ENCODE results near the gene NAALADL1. TPM values are rescaled to one million over a fixed set of nuclear protein-coding genes. Genes with fewer than 3 reads are reported as not detected.

NAALADL1 gene
- total RNA-seq, 1 donor from 2014 or later, result 27.9 TPM

DNA sequence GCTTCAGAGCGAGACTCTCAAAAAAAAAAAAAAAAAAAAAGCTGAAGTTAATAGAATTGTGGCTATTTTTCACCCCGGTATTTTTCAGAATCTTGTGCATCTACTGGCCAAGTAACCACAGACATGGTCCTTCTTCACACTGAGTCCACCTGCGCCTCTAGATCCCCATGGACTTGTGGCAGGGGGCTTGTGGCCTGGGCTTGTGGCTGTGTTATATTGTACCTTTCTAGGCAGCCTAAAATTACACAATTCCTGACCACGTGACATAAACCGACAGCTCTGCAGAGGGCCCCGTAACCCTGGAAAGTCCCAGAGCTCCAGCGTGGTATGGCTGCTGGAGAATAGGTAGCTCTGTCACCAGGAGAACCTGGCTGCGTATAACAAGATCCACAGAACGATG lies 10.9 kb upstream of the NAALADL1 start:
- TF ChIP-seq, protein P1, sequence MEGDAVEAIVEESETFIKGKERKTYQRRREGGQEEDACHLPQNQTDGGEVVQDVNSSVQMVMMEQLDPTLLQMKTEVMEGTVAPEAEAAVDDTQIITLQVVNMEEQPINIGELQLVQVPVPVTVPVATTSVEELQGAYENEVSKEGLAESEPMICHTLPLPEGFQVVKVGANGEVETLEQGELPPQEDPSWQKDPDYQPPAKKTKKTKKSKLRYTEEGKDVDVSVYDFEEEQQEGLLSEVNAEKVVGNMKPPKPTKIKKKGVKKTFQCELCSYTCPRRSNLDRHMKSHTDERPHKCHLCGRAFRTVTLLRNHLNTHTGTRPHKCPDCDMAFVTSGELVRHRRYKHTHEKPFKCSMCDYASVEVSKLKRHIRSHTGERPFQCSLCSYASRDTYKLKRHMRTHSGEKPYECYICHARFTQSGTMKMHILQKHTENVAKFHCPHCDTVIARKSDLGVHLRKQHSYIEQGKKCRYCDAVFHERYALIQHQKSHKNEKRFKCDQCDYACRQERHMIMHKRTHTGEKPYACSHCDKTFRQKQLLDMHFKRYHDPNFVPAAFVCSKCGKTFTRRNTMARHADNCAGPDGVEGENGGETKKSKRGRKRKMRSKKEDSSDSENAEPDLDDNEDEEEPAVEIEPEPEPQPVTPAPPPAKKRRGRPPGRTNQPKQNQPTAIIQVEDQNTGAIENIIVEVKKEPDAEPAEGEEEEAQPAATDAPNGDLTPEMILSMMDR (conservative IDR thresholded peaks at IDR 0.05; ENCODE audit: low read depth, low read length), result no peak
- no peak overlapping the region for H3K4me3 ChIP-seq (ENCODE audit: low read depth, low read length)
- DNase-seq (ENCODE audit: low read depth), result peak; percentile 26

DNA sequence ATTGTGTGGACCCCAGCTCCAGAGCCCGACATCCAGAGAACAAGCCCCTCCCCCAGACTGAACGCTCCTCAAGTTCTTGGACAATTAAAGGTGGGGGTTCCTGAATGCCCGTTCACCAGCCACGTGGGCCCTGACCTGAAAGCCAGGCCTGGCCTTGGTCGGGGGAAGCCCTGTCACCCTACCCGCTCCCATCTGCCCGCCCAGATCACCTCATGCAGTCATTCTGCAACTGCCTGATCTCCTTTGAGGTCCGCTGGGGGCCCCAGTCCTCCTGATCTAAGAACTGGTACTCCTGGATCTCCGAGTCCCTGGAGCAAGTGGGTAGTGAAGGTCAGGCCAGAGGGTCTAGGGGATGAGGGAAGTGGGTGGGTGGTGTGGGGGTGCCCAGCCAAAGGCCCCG lies 9.1 kb upstream of the NAALADL1 start:
- no peak for DNase-seq (ENCODE audit: low read depth)
- TF ChIP-seq, protein P1 (conservative IDR thresholded peaks at IDR 0.05; ENCODE audit: low read depth, low read length), result no peak
- H3K4me3 ChIP-seq (ENCODE audit: low read depth, low read length), result no peak overlapping the region

DNA sequence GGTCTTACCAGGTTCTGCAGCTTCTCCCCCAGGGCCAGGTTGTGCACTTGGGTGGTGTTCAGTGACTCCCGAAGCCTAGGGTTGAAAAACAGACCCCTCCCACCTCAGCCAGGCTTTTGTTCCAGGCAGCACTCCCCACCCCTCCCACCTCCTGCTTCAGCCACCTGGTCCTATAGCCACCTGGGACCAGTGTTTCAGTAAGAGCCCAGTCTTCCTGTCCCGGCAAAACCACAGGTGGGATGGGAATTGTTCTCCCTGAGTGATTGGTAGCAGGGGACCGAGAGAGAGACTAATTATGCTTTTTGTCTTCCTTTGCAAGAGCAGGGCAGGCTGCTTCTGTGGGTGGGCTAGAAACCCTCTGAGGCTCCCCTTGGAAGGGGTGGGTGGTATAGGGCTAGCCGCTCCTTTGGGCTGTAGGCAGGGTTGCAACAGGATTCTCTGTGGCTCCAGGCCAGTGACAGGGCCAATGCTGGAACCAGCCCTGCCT lies 8.5 kb upstream of the NAALADL1 start:
- H3K4me3 ChIP-seq (ENCODE audit: low read depth, low read length), result no peak overlapping the region
- DNase-seq (ENCODE audit: low read depth), result no peak
- TF ChIP-seq, protein P1 (conservative IDR thresholded peaks at IDR 0.05; ENCODE audit: low read depth, low read length), result no peak

DNA sequence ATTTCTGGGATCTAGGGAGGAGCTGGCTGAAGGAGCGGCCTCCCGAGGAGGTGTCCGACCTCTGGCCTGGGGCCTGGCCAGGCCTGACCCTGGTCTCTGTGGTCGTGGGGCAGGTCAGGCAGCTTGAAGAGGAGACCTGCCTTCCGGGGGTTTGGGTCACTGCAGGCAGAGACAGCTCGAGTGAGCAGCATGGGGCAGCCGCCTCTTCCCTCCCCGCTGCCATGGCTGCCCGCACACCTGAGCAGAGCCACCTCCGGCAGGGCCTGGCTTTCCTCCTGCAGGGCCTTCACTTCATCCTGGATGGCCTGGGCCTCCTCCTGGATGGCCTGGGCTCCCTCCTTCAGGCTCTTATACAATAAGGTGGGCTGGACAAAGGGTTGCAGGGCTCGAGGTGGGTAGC lies 8.0 kb upstream of the NAALADL1 start:
- TF ChIP-seq, protein P1 (conservative IDR thresholded peaks at IDR 0.05; ENCODE audit: low read depth, low read length), result no peak
- no peak overlapping the region for H3K4me3 ChIP-seq (ENCODE audit: low read depth, low read length)

DNA sequence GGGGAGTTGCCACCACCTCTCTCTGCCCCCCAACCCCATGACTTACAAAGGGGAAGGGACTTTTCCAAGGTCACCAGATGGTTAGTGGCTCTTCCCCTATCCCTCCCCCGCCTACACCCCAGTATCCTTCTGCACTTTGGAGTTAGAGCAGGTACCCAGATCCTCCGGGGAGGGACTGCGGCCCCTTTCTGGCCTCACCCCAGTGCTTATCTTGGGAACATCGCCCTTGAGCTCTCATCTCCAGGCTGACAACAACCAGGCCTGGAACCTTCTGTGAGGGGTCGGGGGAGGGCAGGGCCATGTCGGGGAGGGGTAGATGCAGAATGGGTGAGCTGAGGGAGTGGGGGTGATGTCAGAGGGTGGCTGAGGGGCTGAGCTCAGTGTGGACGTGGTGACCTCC lies 7.5 kb upstream of the NAALADL1 start:
- H3K4me3 ChIP-seq (ENCODE audit: low read depth, low read length), result no peak overlapping the region
- TF ChIP-seq, protein P1 (conservative IDR thresholded peaks at IDR 0.05; ENCODE audit: low read depth, low read length), result no peak
- no peak for DNase-seq (ENCODE audit: low read depth)

More for the DNA sequence above, 8.0 kb upstream of the NAALADL1 start:
- no peak for DNase-seq (ENCODE audit: low read depth)

DNA sequence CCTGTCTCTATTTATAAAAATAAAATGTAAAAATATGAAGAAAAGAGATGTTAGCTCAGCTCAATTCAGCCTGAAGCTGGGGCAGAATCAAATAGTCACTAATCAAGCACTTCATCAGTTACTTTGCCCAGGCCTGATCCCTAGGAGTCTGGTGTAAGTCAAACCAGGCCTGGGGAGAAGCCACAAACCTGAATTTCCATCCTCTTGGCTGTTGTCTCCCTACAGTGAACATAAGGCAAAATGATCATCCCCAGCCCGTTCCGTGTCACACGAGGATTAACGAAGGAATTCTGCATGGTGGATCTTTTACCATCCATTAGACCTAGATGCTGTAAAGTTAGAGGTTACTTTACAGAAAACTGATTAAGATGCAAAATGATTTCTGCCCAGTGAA lies 6.5 kb upstream of the NAALADL1 start:
- no peak overlapping the region for H3K4me3 ChIP-seq (ENCODE audit: low read depth, low read length)
- no peak for DNase-seq (ENCODE audit: low read depth)
- TF ChIP-seq, protein P1 (conservative IDR thresholded peaks at IDR 0.05; ENCODE audit: low read depth, low read length), result no peak

DNA sequence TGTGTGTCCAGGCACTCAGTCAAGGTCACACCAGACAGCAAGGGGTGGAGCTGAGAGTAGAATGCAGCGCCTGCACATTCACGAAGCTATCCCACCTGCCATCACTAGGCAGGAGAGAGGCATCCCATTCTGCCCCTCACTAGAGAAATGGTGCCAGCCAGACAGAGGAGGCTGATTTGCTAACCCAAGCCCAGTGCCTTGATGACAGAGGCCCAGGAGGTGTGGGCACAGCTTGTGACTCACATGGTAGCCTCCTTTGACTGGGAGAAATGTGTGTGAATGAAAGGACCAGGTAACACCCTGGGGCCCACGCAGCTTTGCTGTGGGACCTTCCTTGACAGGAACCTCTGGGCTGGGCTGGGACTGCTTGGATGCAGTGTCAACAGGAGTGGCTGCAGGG lies 5.2 kb upstream of the NAALADL1 start:
- no peak overlapping the region for H3K4me3 ChIP-seq (ENCODE audit: low read depth, low read length)
- TF ChIP-seq, protein P1 (conservative IDR thresholded peaks at IDR 0.05; ENCODE audit: low read depth, low read length), result no peak
- DNase-seq (ENCODE audit: low read depth), result no peak

Data from epithelial cell of proximal tubule (primary cell).